H1 (cell line): Measurements from ENCODE around the gene ARHGEF28. TPM values are rescaled to one million over a fixed set of nuclear protein-coding genes. Genes with fewer than 3 reads are reported as not detected.

ENCODE experiments used
- BACH1 ChIP-seq: IDR thresholded peaks from 2 replicates; pipeline ENCODE4 v1.6.1; 2012; ENCODE audit warnings: low read length, improper control_type of control experiment
- RXRA ChIP-seq: IDR thresholded peaks from 2 replicates; pipeline ENCODE4 v1.6.1; 2011; ENCODE audit warnings: low read depth, mild to moderate bottlenecking, low read length, moderate library complexity; ENCODE audit not compliant: insufficient read depth
- SIX5 ChIP-seq: IDR thresholded peaks from 2 replicates; pipeline ENCODE4 v1.6.1; 2011; ENCODE audit warnings: mild to moderate bottlenecking, low read depth, low read length
- polyA plus RNA-seq, 7 experiments: library from polyadenylated mRNA; depleted of rRNA in 3 of 7; stranded (reverse) in 5 of 7; unstranded in 2 of 7; fragments of >200 nt in 5 of 7; fragments of 200-250 nt in 2 of 7; gene quantifications; 1 replicate in 5 of 7; 2 replicates in 1 of 7; 4 replicates in 1 of 7; pipeline versions ENCODE4 v1.2.1 to v1.2.3, GENCODE V29; 2011 to 2013; ENCODE audit warnings: missing spikeins in 2 of 7, mixed read lengths in 2 of 7
- total RNA-seq: library from RNA; stranded (reverse); fragmentation: NEBNext Ultra II Directional; extraction: Animal tissue kit (Norgen Biotek cat#: 25700); gene quantifications from 2 replicates; pipeline ENCODE4 v1.2.1, GENCODE V29; 2021
- TF ChIP-seq, protein P1 (sequence below): IDR thresholded peaks from 2 replicates; pipeline ENCODE4 v1.6.1; 2012; ENCODE audit warnings: low read length, inconsistent platforms

The ARHGEF28 gene
- total and polyA plus RNA-seq, 2 of the 8 experiments (the other 6 are each of a cell fraction or from before 2014, with no cell fraction given), result 0.33 to 1.0 TPM

DNA sequence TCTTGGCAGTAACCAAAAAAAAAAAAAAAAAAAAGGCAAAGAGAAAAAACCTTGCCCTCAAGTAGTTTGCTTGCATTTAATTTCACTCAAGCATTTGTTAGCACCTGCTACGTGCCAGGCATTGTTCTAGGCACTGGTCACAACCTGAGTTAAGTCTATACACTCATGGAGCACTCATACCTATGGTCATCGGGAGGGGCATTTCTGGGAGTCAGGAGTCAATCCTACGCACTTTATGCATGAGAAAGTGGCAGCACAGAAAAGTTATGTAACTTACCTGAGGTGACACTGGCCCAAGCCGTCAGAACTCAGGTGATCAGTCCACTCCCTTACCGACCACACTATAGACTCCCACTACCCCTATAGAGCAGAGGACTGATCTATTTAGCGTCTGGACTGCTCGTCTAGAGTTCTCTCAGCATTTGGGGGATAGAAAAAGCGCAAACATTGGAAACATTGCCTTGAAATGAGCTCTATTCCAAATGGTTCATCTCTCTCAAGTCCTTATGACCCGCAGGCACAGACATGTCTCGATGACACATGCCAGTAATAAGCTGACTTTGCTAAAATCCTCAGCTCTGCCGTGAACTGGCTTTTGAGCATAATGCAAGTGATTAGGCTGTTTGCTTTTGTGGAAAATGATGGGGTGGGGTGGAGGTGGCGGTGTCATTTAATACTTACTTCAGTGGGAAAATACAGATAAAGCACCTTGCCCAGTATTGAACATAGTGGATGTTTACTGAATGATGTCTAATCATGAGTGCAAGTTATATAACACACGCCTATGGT, 160.2 kb downstream of the ARHGEF28 start (continued):
- TF ChIP-seq, protein P1, sequence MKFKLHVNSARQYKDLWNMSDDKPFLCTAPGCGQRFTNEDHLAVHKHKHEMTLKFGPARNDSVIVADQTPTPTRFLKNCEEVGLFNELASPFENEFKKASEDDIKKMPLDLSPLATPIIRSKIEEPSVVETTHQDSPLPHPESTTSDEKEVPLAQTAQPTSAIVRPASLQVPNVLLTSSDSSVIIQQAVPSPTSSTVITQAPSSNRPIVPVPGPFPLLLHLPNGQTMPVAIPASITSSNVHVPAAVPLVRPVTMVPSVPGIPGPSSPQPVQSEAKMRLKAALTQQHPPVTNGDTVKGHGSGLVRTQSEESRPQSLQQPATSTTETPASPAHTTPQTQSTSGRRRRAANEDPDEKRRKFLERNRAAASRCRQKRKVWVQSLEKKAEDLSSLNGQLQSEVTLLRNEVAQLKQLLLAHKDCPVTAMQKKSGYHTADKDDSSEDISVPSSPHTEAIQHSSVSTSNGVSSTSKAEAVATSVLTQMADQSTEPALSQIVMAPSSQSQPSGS, result no peak
- TF ChIP-seq RXRA (no peak), SIX5 (no peak), BACH1 (no peak)
